Astrocyte of the cerebellum (primary cell): Measurements from ENCODE around the gene RAD51B.
A peak's percentile ranks its signal among the peaks of the same experiment; 100 is the strongest.

Experiments used
- DNase-seq: peaks from one replicate; pipeline ENCODE4 v3.0.0-alpha.2; 2011; ENCODE audit warnings: low read depth
- H3K4me3 ChIP-seq: 2 replicates; pipeline ENCODE4 v1.5.1; 2011; ENCODE audit warnings: mild to moderate bottlenecking, low read depth, low read length, moderate library complexity
- in situ Hi-C: cut with HindIII; loops from 2 replicates; pipeline ENCODE4 v1.10.0; 2017; ENCODE audit warnings: low sequenced_read_pairs
- TF ChIP-seq, protein P1 (sequence below): IDR thresholded peaks from 2 replicates; pipeline ENCODE4 v1.5.1; 2012; ENCODE audit warnings: low read length, low read depth, moderate library complexity, mild to moderate bottlenecking; ENCODE audit errors: missing control alignments

The RAD51B gene

DNA sequence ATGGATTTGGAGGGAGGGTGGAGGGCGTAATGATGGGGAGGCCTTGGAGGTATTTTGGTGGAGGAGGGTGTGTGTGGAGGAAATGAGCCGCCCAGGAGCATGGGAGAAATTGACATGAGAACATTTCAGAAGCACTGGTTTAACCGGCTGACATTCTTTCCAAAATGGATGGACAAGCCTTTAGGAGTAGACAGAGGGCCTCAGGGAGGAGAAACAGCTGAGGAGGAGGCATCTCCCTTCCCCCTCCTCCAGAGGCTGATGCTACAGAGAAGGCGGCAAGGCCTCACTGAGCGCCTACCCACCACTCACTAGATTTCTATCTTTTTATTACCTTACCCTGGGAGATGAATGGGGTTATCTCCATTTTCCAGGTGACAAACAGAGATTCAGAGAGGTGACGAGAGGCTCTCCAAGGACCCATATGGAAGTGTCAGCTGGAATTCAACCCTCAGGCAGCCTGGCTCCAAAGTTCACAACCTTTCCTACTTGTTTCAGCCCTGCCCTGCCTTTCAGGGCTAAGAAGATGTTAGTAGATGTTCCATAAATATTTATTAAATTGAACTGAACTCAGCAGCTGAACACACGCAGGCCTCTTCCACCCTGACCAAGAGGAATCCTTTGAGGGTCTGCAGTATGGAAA is 683.7 kb downstream of the RAD51B start:
- no peak overlapping the region for H3K4me3 ChIP-seq
- DNase-seq, result no peak
- in situ Hi-C loops, result loop anchor here (10.0 kb wide), 1 partner anchor 61 kb away; no protein-coding TSS in a partner anchor
- TF ChIP-seq, protein P1, sequence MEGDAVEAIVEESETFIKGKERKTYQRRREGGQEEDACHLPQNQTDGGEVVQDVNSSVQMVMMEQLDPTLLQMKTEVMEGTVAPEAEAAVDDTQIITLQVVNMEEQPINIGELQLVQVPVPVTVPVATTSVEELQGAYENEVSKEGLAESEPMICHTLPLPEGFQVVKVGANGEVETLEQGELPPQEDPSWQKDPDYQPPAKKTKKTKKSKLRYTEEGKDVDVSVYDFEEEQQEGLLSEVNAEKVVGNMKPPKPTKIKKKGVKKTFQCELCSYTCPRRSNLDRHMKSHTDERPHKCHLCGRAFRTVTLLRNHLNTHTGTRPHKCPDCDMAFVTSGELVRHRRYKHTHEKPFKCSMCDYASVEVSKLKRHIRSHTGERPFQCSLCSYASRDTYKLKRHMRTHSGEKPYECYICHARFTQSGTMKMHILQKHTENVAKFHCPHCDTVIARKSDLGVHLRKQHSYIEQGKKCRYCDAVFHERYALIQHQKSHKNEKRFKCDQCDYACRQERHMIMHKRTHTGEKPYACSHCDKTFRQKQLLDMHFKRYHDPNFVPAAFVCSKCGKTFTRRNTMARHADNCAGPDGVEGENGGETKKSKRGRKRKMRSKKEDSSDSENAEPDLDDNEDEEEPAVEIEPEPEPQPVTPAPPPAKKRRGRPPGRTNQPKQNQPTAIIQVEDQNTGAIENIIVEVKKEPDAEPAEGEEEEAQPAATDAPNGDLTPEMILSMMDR, result no peak

DNA sequence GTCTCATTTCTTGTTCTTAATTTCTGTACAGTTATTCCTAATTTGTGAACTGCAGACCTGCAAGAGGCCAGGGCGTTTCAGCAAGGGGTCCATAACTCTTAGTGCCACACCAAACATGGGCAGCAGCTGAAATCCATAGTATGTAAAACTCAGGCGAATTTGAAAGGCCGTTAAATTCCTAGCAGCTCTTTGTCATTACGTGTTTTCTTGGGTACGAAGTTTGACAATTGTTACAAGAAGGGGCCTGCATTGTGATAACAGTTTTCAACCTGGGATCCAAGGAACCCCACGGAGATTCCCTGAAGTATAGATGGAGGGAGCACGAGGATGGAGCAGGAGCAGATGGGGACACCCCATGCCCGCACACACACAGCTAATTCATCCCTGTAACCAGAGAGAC is 685.3 kb downstream of the RAD51B start:
- TF ChIP-seq, protein P1, result no peak
- no peak for DNase-seq
- no peak overlapping the region for H3K4me3 ChIP-seq
- in situ Hi-C loops, result loop anchor here (10.0 kb wide), 1 partner anchor 60 kb away; no protein-coding TSS in a partner anchor

DNA sequence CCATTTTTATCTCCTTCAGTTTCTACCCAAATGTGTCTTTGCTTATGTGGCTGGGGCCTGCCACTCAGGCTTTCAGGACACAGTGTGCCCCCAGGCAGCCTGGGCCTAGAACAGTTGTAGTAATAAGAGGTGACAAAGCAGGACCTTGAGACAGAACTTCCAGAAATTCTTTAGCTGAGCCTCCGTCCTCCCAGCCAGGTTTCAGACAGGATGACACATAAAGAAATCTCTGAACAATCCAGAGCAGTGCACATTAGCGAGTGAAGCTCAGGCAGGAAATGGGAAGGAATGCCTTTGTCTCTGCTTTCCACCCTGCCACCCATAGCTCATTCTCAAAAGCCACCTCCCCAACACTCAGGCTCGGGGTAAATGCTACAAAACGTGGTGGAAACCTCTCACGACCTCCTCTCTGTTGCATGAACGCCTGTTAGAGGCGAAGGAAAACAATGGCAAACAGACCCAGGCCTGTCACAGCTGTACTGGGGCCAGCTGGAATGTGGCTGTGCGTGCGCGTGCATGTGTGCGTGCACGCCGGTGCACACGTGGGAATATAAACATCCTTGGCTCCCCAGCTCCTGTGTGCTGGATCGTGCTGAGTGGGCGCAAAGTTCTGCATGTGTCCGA is 686.6 kb downstream of the RAD51B start:
- TF ChIP-seq, protein P1, result no peak
- no peak overlapping the region for H3K4me3 ChIP-seq
- peak; percentile 15 for DNase-seq
- in situ Hi-C loops, result loop anchor here (10.0 kb wide), 1 partner anchor 59 kb away; no protein-coding TSS in a partner anchor

DNA sequence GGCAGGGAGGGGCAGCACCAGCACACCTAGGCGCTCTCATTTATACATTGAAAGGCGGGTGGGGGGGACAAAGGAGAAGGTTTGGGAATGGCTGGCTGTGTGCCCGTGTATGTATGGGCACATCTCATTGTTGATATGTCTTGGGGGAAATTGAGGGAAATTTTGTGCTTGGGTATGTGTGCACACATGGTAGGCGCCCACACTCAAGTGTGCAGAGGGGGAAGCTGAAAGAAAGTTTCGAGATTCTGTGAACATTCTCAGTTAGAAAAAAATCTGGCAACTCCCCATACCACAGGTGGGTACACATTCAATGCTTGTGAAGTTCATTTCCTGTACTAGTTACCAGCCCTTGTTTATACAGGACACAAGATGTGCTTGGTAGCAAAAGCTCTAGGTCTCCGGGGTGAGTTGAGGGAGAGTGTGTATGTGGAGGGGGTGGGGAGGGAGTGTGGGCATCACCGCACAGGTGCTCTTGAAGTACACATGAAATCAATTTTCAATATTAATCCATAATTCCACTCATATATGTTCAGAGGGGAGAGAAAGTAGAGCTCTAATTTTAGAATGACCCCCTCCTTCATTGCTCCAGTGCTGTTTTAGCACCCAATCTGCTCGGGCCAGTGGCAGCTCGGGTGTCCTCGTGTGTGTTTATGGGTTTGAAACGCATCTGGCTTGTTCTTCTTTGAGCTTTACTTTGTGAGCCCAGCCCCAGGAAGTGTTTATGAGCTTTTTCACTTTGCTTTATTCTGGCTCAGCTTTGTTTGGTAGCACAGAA is 687.3 kb downstream of the RAD51B start:
- in situ Hi-C loops, result loop anchor here (10.0 kb wide), 1 partner anchor 58 kb away; no protein-coding TSS in a partner anchor
- H3K4me3 ChIP-seq, result no peak overlapping the region
- no peak for DNase-seq
- TF ChIP-seq, protein P1, result no peak

DNA sequence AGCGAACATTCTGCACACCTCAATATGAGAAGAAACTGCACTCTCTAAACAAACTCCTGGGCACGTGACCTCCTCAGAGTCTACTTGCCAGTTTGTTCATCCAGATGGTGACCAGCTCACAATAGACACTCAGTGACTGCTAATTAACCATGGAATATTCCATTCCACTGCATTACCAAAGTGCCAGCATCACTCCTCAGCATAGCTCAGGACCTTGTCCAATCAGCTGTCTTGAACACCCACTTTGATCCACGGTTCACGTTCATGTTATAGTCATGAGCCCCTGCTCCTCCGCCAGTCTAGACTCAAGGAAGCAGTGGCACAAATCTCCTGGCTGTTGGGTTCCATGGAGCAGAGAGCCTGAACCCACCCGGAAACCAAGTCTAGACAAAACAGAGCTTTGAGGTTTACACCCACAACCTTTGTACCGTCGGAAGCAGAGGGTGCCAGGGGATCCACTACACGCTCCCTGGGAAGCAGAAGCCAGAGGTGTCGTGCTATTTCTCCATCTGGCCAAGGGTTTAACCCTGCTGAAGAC is 688.0 kb downstream of the RAD51B start:
- no peak overlapping the region for H3K4me3 ChIP-seq
- in situ Hi-C loops, result loop anchor here (10.0 kb wide), 1 partner anchor 57 kb away; no protein-coding TSS in a partner anchor
- TF ChIP-seq, protein P1, result no peak
- no peak for DNase-seq

DNA sequence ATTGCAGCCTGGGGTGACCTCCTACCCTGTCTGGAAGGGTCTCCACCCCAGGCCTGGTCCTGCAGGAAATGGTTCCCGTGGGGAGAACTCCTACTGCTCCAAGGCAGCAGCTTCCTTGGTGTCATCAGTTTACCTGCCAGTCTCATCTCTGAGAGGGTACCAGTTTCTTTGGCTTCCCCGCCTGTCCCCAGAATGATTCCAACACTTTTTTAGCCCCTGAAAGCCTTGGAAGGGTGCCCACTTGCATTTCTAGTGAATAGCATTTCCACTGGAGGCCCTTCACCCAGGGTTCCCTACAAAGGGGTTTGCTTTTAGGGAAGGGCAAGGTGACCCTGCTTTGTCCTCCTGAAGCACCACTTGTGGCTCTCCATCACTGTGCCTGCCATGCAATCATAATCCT is 689.0 kb downstream of the RAD51B start:
- H3K4me3 ChIP-seq, result no peak overlapping the region
- DNase-seq, result no peak
- in situ Hi-C loops, result loop anchor here (10.0 kb wide), 1 partner anchor 56 kb away; no protein-coding TSS in a partner anchor
- TF ChIP-seq, protein P1, result no peak
